ENCODE data around the gene MST1. TPM values are rescaled to one million over a fixed set of nuclear protein-coding genes. Genes with fewer than 3 reads are reported as not detected.

MST1 gene
- total and polyA plus RNA-seq, 2 of the 4 experiments (the other 2 are of a cell fraction) = 1.3 to 13.0 TPM

- Histone ChIP-seq H3K23ac (ENCODE audit: low read depth, low read length) (no peak overlapping the region), H3K4me1 (ENCODE audit: control insufficient read depth, insufficient read depth, low read length) (no peaks in the 10 kb centered on the region), H3K4me2 (ENCODE audit: low read depth, low read length) (no peak overlapping the region), H4K8ac (ENCODE audit: low read depth in 2 of 2, low read length in 2 of 2) (no peak overlapping the region), H2BK5ac (ENCODE audit: low read depth, low read length, poor library complexity, severe bottlenecking) (no peak overlapping the region), H3K56ac (ENCODE audit: extremely low read depth, insufficient read depth, low read length) (no peak overlapping the region), H2BK20ac (ENCODE audit: low read depth, low read length) (no peak overlapping the region), H3K4ac (ENCODE audit: low read depth, low read length) (no peak overlapping the region), H3K14ac (replicated peaks; ENCODE audit: low read depth, low read length) (no peak overlapping the region), H3K27me3 (ENCODE audit: control insufficient read depth, insufficient read depth, low read length) (peaks cover 34% of the 10 kb centered on the region), H2AK5ac (ENCODE audit: low read depth, low read length) (no peak overlapping the region), H3K79me1 (ENCODE audit: low read depth in 1 of 2, low read length in 2 of 2) (no peaks in the 10 kb centered on the region), H3K27ac (ENCODE audit: insufficient read depth, low read length) (no peak overlapping the region), H3K9me1 (ENCODE audit: insufficient read depth, low read length) (no peaks in the 10 kb centered on the region), H3K18ac (ENCODE audit: low read depth, low read length) (no peak overlapping the region), H3K9ac (ENCODE audit: low read depth, low read length) (no peak overlapping the region), H2AK9ac (replicated peaks; ENCODE audit: low read depth, low read length, poor library complexity) (no peak overlapping the region), H2BK120ac (ENCODE audit: low read depth, low read length) (no peak overlapping the region), H2AFZ (replicated peaks; ENCODE audit: low read length, poor library complexity) (no peak overlapping the region), H2BK15ac (ENCODE audit: low read depth, low read length) (no peak overlapping the region), H3K4me3 (ENCODE audit: insufficient read depth, low read depth, low read length) (no peak overlapping the region), H3K9me3 (ENCODE audit: control insufficient read depth, insufficient read depth, low read length) (no peaks in the 10 kb centered on the region), H4K5ac (ENCODE audit: low read depth, low read length) (no peak overlapping the region), H4K20me1 (ENCODE audit: insufficient read depth, low read length) (no peaks in the 10 kb centered on the region; the same call in 1 of the 2 replicates), H4K91ac (ENCODE audit: insufficient read depth, low read depth, low read length) (no peak overlapping the region), H3K36me3 (ENCODE audit: control insufficient read depth, insufficient read depth, low read length) (no peaks in the 10 kb centered on the region)
- WGBS, 2 experiments (ENCODE audit: extremely low coverage in 2 of 2, insufficient read length in 1 of 2) = 96% methylated on average over 8 of the region's 14 CpGs; no CpG with 5 or more reads in 1 of the 2 experiments
- BruUV-seq (replicated peaks) = no TSS peak
- TF ChIP-seq RFX5 (IDR thresholded peaks at IDR 0.05; ENCODE audit: low read depth, low read length) (no peak), MAFK (IDR thresholded peaks at IDR 0.05; ENCODE audit: low read depth, low read length) (no peak), MAZ (IDR thresholded peaks at IDR 0.05; ENCODE audit: borderline replicate concordance, low read depth, low read length) (no peak), USF2 (IDR thresholded peaks at IDR 0.05; ENCODE audit: low read depth, low read length) (no peak), CTCF (conservative IDR thresholded peaks at IDR 0.05; ENCODE audit: low read depth, low read length) (no peak), CHD1 (IDR thresholded peaks at IDR 0.05; ENCODE audit: low read depth, low read length) (no peak), FOS (IDR thresholded peaks at IDR 0.05; ENCODE audit: low read depth, low read length) (no peak), RAD21 (IDR thresholded peaks at IDR 0.05; ENCODE audit: low read length) (no peak), MXI1 (IDR thresholded peaks at IDR 0.05; ENCODE audit: borderline replicate concordance, low read depth, low read length) (no peak), SMC3 (IDR thresholded peaks at IDR 0.05; ENCODE audit: low read depth, low read length) (no peak), ELK1 (IDR thresholded peaks at IDR 0.05; ENCODE audit: borderline replicate concordance, low read depth, low read length) (no peak), POLR2A (IDR thresholded peaks at IDR 0.05; ENCODE audit: low read depth, low read length) (no peak), NFE2L2 (IDR thresholded peaks at IDR 0.05; ENCODE audit: low read depth, low read length) (no peak), RCOR1 (IDR thresholded peaks at IDR 0.05; ENCODE audit: insufficient replicate concordance, low read length) (no peak), CEBPB (IDR thresholded peaks at IDR 0.05; ENCODE audit: low read depth, low read length) (no peak), BHLHE40 (IDR thresholded peaks at IDR 0.05; ENCODE audit: low read depth, low read length) (no peak)
- ATAC-seq (ENCODE audit: low read depth) (no peak), DNase-seq (no peak)
- intact Hi-C loops (cut with micrococcal nuclease) (no loop called here), dilution Hi-C loops (cut with HindIII; ENCODE audit: low sequenced_read_pairs, unreplicated experiment) (no loop called here), in situ Hi-C loops (cut with MboI; ENCODE audit: low sequenced_read_pairs) (no loop called here)
- CTCF ChIA-PET = no interaction called here
- POLR2A ChIA-PET (ENCODE audit: unreplicated experiment) = no interaction called here
These were observed 28.0 kb downstream of the MST1 start for GRCh38 chr3:49661281-49661680.
